ENCODE measurements around the gene IREB2. TPM values are rescaled to one million over a fixed set of nuclear protein-coding genes. Genes with fewer than 3 reads are reported as not detected.

Gene IREB2
- total and polyA plus RNA-seq, 2 of the 13 experiments (the other 11 are each of a cell fraction or from before 2014, with no cell fraction given) = 24.2 to 30.4 TPM

GRCh38 chr15:78437762-78438618 lies at the start of gene IREB2 (continued):
- TF ChIP-seq DR1 (CRISPR knock-in tag; IDR thresholded peaks at IDR 0.05) (peak; percentile 65), NRL (CRISPR knock-in tag; IDR thresholded peaks at IDR 0.05; ENCODE audit: borderline replicate concordance) (peak; percentile 85), NFRKB (IDR thresholded peaks at IDR 0.05) (no peak), PITX1 (CRISPR knock-in tag; IDR thresholded peaks at IDR 0.05) (peak; percentile 41), ZNF20 (CRISPR knock-in tag; IDR thresholded peaks at IDR 0.05) (peak; percentile 72; the same call in 1 of the 2 replicates), ZNF782 (CRISPR knock-in tag; IDR thresholded peaks at IDR 0.05; ENCODE audit: borderline replicate concordance) (0 out of 2 replicates have a peak, but pooled peaks have one; percentile 63), ZBTB42 (CRISPR knock-in tag; IDR thresholded peaks at IDR 0.05) (no peak; the same call in 1 of the 2 replicates), ZNF776 (CRISPR knock-in tag; IDR thresholded peaks at IDR 0.05) (no peak; the same call in none of the 2 replicates), ETV5 (CRISPR knock-in tag; IDR thresholded peaks at IDR 0.05; ENCODE audit: borderline replicate concordance) (peak; percentile 23; the same call in 1 of the 2 replicates), MATR3 (CRISPR knock-in tag; IDR thresholded peaks at IDR 0.05) (no peak), SRY (CRISPR knock-in tag; IDR thresholded peaks at IDR 0.05) (no peak), ZBTB33 (CRISPR knock-in tag; IDR thresholded peaks at IDR 0.05) (no peak), ZNF530 (CRISPR knock-in tag; IDR thresholded peaks at IDR 0.05; ENCODE audit: low read depth) (0 out of 2 replicates have a peak, but pooled peaks have one; percentile 63), SAP130 (CRISPR knock-in tag; IDR thresholded peaks at IDR 0.05; ENCODE audit: low read depth) (peak; percentile 92), ZMAT3 (CRISPR knock-in tag; conservative IDR thresholded peaks at IDR 0.05) (peak; percentile 72; the same call in 1 of the 2 replicates), HNF4G (IDR thresholded peaks at IDR 0.05; ENCODE audit: borderline replicate concordance, low read depth, low read length) (no peak), HNF4G (CRISPR knock-in tag; IDR thresholded peaks at IDR 0.05; ENCODE audit: borderline replicate concordance, low read depth) (0 out of 2 replicates have a peak, but pooled peaks have one; percentile 11), GLMP (CRISPR knock-in tag; IDR thresholded peaks at IDR 0.05; ENCODE audit: borderline replicate concordance) (0 out of 2 replicates have a peak, but pooled peaks have one; percentile 57), GLI4 (CRISPR knock-in tag; IDR thresholded peaks at IDR 0.05; ENCODE audit: borderline replicate concordance) (no peak), ZNF598 (CRISPR knock-in tag; IDR thresholded peaks at IDR 0.05; ENCODE audit: borderline replicate concordance) (peak; percentile 56; the same call in 1 of the 2 replicates)
- TF ChIP-seq, protein P1, sequence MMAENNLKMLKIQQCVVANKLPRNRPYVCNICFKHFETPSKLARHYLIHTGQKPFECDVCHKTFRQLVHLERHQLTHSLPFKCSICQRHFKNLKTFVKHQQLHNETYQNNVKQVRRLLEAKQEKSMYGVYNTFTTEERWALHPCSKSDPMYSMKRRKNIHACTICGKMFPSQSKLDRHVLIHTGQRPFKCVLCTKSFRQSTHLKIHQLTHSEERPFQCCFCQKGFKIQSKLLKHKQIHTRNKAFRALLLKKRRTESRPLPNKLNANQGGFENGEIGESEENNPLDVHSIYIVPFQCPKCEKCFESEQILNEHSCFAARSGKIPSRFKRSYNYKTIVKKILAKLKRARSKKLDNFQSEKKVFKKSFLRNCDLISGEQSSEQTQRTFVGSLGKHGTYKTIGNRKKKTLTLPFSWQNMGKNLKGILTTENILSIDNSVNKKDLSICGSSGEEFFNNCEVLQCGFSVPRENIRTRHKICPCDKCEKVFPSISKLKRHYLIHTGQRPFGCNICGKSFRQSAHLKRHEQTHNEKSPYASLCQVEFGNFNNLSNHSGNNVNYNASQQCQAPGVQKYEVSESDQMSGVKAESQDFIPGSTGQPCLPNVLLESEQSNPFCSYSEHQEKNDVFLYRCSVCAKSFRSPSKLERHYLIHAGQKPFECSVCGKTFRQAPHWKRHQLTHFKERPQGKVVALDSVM (CRISPR knock-in tag; IDR thresholded peaks at IDR 0.05) = peak; percentile 64
- TF ChIP-seq, protein P2, sequence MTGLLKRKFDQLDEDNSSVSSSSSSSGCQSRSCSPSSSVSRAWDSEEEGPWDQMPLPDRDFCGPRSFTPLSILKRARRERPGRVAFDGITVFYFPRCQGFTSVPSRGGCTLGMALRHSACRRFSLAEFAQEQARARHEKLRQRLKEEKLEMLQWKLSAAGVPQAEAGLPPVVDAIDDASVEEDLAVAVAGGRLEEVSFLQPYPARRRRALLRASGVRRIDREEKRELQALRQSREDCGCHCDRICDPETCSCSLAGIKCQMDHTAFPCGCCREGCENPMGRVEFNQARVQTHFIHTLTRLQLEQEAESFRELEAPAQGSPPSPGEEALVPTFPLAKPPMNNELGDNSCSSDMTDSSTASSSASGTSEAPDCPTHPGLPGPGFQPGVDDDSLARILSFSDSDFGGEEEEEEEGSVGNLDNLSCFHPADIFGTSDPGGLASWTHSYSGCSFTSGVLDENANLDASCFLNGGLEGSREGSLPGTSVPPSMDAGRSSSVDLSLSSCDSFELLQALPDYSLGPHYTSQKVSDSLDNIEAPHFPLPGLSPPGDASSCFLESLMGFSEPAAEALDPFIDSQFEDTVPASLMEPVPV (CRISPR knock-in tag; IDR thresholded peaks at IDR 0.05) = peak; percentile 74

Data from HepG2 (cell line).